T-cell (primary cell): ENCODE results near the gene DLK2. TPM values are rescaled to one million over a fixed set of nuclear protein-coding genes. Genes with fewer than 3 reads are reported as not detected.

Source experiments
- ATAC-seq, 4 experiments: fragments of 200-7000 bp in 3 of 4; fragments of 150-1000 bp in 1 of 4; cut with Tn5 transposase; replicated peaks in 1 of 4; 1 replicate in 3 of 4; 2 replicates in 1 of 4; pipeline ENCODE4 v1.10.0; 2021; ENCODE audit warnings: moderate library complexity in 3 of 4, mild to moderate bottlenecking in 2 of 4, moderate number of reproducible peaks in 1 of 4
- CTCF ChIA-PET, 2 donors: fragments of 300-600 bp; sonication (Branson Sonifier 250); formaldehyde crosslinking; loops; one replicate each; lab custom pipeline; 2022; ENCODE audit warnings: antibody characterized with exemption in 2 of 2; lab: Charles Lee
- POLR2A ChIA-PET, 2 donors: fragments of 300-600 bp; sonication (Branson Sonifier 250); formaldehyde crosslinking; loops; one replicate each; lab custom pipeline; 2022; ENCODE audit warnings: antibody characterized with exemption in 2 of 2; lab: Charles Lee
- DNase-seq, 35 experiments: peaks; one replicate each; pipeline versions ENCODE4 v3.0.0 to v3.0.0-alpha.2; 2013 to 2023
- H3K27ac ChIP-seq: one replicate; pipeline ENCODE4 v1.5.1; 2013; ENCODE audit warnings: low read length
- H3K27me3 ChIP-seq, 2 experiments: replicated peaks in 1 of 2; 1 replicate in 1 of 2; 2 replicates in 1 of 2; pipeline versions ENCODE4 v1.6.1 to v1.7.0; 2013; ENCODE audit warnings: low read length in 1 of 2, mixed read lengths in 1 of 2; ENCODE audit not compliant: control insufficient read depth in 2 of 2, insufficient read depth in 2 of 2; ENCODE audit errors: extremely low read depth in 1 of 2
- H3K36me3 ChIP-seq, 2 donors: 1 replicate in 1 of 2; 2 replicates in 1 of 2; pipeline versions ENCODE4 v1.6.1 to v1.7.0; 2013; ENCODE audit warnings: low read length in 1 of 2; ENCODE audit not compliant: control insufficient read depth in 2 of 2, insufficient read depth in 1 of 2; ENCODE audit errors: extremely low read depth in 1 of 2
- H3K4me1 ChIP-seq, 2 experiments: 1 replicate in 1 of 2; 2 replicates in 1 of 2; pipeline versions ENCODE4 v1.6.1 to v1.7.0; 2013; ENCODE audit warnings: low read length in 2 of 2, mixed read lengths in 1 of 2; ENCODE audit not compliant: insufficient read depth in 2 of 2, control insufficient read depth in 1 of 2; ENCODE audit errors: extremely low read depth in 1 of 2
- H3K4me3 ChIP-seq, 2 donors: 1 replicate in 1 of 2; 2 replicates in 1 of 2; pipeline versions ENCODE4 v1.5.1 to v1.7.0; 2013; ENCODE audit warnings: mild to moderate bottlenecking in 2 of 2, low read length in 1 of 2, moderate library complexity in 1 of 2; ENCODE audit not compliant: control insufficient read depth in 1 of 2; ENCODE audit errors: extremely low read depth in 1 of 2
- H3K9me3 ChIP-seq: 2 replicates; pipeline ENCODE4 v1.7.0; 2013
- H3K27ac Mint-ChIP-seq, 2 donors: one replicate each; pipeline ENCODE4 v1.8.0; 2020 to 2021; ENCODE audit warnings: mild to moderate bottlenecking in 2 of 2, mixed read lengths in 2 of 2
- H3K27me3 Mint-ChIP-seq, 2 donors: one replicate each; pipeline ENCODE4 v1.8.0; 2021 to 2022; ENCODE audit warnings: mixed read lengths in 2 of 2
- H3K36me3 Mint-ChIP-seq: one replicate; pipeline ENCODE4 v1.8.0; 2021; ENCODE audit warnings: mixed read lengths
- H3K4me1 Mint-ChIP-seq, 3 donors: one replicate each; pipeline ENCODE4 v1.8.0; 2020 to 2022; ENCODE audit warnings: mixed read lengths in 3 of 3, mild to moderate bottlenecking in 1 of 3
- H3K4me3 Mint-ChIP-seq, 3 donors: one replicate each; pipeline ENCODE4 v1.8.0; 2020 to 2022; ENCODE audit warnings: mild to moderate bottlenecking in 3 of 3, mixed read lengths in 3 of 3, moderate library complexity in 3 of 3
- H3K9me3 Mint-ChIP-seq, 3 donors: one replicate each; pipeline ENCODE4 v1.8.0; 2020 to 2022; ENCODE audit warnings: mixed read lengths in 3 of 3
- WGBS: methylation state at CpG from one replicate; pipeline ENCODE4 v1.1.5; 2013; ENCODE audit warnings: missing lambda C conversion rate; ENCODE audit not compliant: insufficient coverage; 5-methylcytosine and 5-hydroxymethylcytosine counted together
- total RNA-seq, 35 experiments: library from RNA in 6 of 35; stranded (reverse) in 6 of 35; fragments of 120-200 nt in 1 of 35; gene quantifications; one replicate each; pipeline versions ENCODE4 v1.2.1 to v1.2.4 and lab custom pipeline; 2013 to 2026

DLK2 gene, protein sequence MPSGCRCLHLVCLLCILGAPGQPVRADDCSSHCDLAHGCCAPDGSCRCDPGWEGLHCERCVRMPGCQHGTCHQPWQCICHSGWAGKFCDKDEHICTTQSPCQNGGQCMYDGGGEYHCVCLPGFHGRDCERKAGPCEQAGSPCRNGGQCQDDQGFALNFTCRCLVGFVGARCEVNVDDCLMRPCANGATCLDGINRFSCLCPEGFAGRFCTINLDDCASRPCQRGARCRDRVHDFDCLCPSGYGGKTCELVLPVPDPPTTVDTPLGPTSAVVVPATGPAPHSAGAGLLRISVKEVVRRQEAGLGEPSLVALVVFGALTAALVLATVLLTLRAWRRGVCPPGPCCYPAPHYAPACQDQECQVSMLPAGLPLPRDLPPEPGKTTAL
- total RNA-seq: 1 to 10 TPM in 4 of 5 donors, under 1 TPM in 1; 0.47 to 2.1 (median 1.4) TPM
- total RNA-seq (2013): 0.33 TPM
- total RNA-seq (lab: John Stamatoyannopoulos, UW): 0.14 to 3.2 (median 0.92) reads per million in 29 experiments

- peaks cover 0 to 9% of the 10 kb centered on the region in 2 experiments for H3K27me3 ChIP-seq
- peak within 1 kb of the TSS; percentile 75 to 79 for H3K27ac Mint-ChIP-seq
- H3K4me3 ChIP-seq: peak within 1 kb of the TSS; percentile 63 to 75
- H3K9me3 ChIP-seq: no peaks in the 10 kb centered on the region
- peak within 1 kb of the TSS; percentile 78 to 85 (median 83) for H3K4me3 Mint-ChIP-seq
- no peaks in the 10 kb centered on the region for H3K9me3 Mint-ChIP-seq
- H3K4me1 ChIP-seq: peaks cover 0 to 18% of the 10 kb centered on the region in 2 experiments
- peaks cover 11 to 17% (median 15%) of the 10 kb centered on the region in 3 donors for H3K4me1 Mint-ChIP-seq
- H3K27ac ChIP-seq: peak within 1 kb of the TSS; percentile 20
- peak; percentile 62 to 77 (median 69) for ATAC-seq
- ChIA-PET POLR2A (interaction anchor here in 1 of 2 donors (0.5 to 1.0 kb wide), 3 partner anchors 21 to 508 kb away, joined by 3 to 7 read pairs (median 3); partner anchors contain the start of gene TJAP1), CTCF (interaction anchor here (0.6 to 1.0 kb wide), 6 partner anchors 16 to 623 kb away, joined by 3 to 4 read pairs (median 4); no protein-coding TSS in a partner anchor)
- DNase-seq: peak in 34 of 35 experiments; percentile 20 to 67 (median 42)
- H3K36me3 ChIP-seq: peaks cover 6 to 10% of the 10 kb centered on the region in 2 donors
- WGBS: under 1% methylated on average over 23 of the region's 55 CpGs
- H3K36me3 Mint-ChIP-seq: peaks cover 4% of the 10 kb centered on the region
- H3K27me3 Mint-ChIP-seq: peaks cover 0 to 5% of the 10 kb centered on the region in 2 donors
Measured at GRCh38 chr6:43455531-43456428, at the start of gene DLK2. Gene DLK2, minus strand, starts transcription at chr6:43455548. Its CDS starts 723 bp downstream, at chr6:43454825.

GRCh38 chr6:43503443-43503842 lies 48.1 kb upstream of the DLK2 start:
- Mint-ChIP-seq H3K4me1 (peaks cover 4 to 9% (median 6%) of the 10 kb centered on the region in 3 donors), H3K36me3 (peaks cover 50% of the 10 kb centered on the region), H3K4me3 (no peak overlapping the region), H3K27ac (no peak overlapping the region), H3K27me3 (peaks cover 8 to 9% of the 10 kb centered on the region in 2 donors), H3K9me3 (no peaks in the 10 kb centered on the region)
- Histone ChIP-seq H3K27ac (no peak overlapping the region), H3K27me3 (peaks cover 0 to 18% of the 10 kb centered on the region in 2 experiments), H3K36me3 (peaks cover 23 to 60% of the 10 kb centered on the region in 2 donors), H3K4me1 (peaks cover 0 to 11% of the 10 kb centered on the region in 2 experiments), H3K9me3 (no peaks in the 10 kb centered on the region), H3K4me3 (no peak overlapping the region)
- POLR2A ChIA-PET: no interaction called here
- CTCF ChIA-PET: interaction anchor here (0.5 to 0.7 kb wide), 3 partner anchors 45 to 266 kb away, joined by 3 to 7 read pairs (median 7); no protein-coding TSS in a partner anchor
- no peak for ATAC-seq
- DNase-seq: no peak
- 94% methylated on average over 8 of the region's 8 CpGs for WGBS

DNA sequence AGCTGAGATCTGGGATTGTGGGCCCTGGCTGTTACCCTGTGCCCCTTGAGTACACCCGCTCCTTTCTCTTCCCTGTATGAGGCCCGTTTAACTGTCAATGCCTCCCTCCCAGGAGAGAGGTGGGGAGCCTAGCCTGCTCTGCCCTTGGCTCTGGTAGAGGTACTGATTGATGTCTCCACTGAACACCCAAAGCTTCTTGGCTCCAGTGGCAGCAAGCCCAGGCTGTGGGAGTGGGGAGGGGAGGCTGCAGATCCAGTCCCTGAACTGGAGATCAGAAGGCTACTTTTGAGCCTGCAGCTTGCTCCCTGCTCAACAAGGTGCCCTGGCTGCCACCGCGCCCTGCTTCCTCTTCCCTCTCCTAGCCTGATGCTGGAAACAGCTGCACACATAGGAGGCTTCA lies 47.3 kb upstream of the DLK2 start:
- Histone ChIP-seq H3K27me3 (peaks cover 0 to 10% of the 10 kb centered on the region in 2 experiments), H3K36me3 (peaks cover 23 to 64% of the 10 kb centered on the region in 2 donors), H3K4me3 (no peak overlapping the region), H3K27ac (no peak overlapping the region), H3K4me1 (peaks cover 0 to 11% of the 10 kb centered on the region in 2 experiments), H3K9me3 (no peaks in the 10 kb centered on the region)
- ATAC-seq: no peak
- no peak overlapping the region for H3K4me3 Mint-ChIP-seq
- ChIA-PET CTCF (no interaction called here), POLR2A (no interaction called here)
- DNase-seq: no peak
- H3K4me1 Mint-ChIP-seq: peaks cover 4 to 9% (median 6%) of the 10 kb centered on the region in 3 donors
- H3K36me3 Mint-ChIP-seq: peaks cover 50% of the 10 kb centered on the region
- 100% methylated on average over 2 of the region's 4 CpGs for WGBS
- H3K9me3 Mint-ChIP-seq: no peaks in the 10 kb centered on the region
- peak overlapping the region; percentile 19 to 34 for H3K27ac Mint-ChIP-seq
- peaks cover 2 to 3% of the 10 kb centered on the region in 2 donors for H3K27me3 Mint-ChIP-seq

DNA sequence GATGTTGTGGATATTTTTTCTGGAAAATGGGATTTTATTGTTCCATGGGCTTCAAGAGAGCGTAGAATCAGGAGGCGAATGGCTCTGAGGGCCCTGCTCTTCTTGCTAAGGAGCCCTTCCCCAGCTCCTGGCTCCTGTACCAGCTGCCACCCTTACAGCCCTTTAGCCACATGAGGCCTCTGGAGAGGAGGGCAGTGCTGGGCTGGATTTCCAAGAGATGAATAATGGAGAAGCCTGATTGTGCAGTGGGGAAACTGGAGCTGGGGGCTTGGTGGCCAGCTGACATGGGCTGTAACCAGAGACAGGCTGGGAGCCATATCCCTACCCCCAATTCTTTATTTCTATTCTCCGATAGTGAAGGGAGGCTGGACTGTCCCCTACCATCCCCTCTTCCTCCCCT lies 45.6 kb upstream of the DLK2 start:
- H3K27me3 ChIP-seq: no peaks in the 10 kb centered on the region
- WGBS: 100% methylated on average over 3 of the region's 3 CpGs
- no peak overlapping the region for H3K4me3 ChIP-seq
- Mint-ChIP-seq H3K27me3 (no peaks in the 10 kb centered on the region), H3K27ac (peak overlapping the region; percentile 25 to 66), H3K4me3 (no peak overlapping the region), H3K4me1 (peaks cover 0 to 2% (median 0%) of the 10 kb centered on the region in 3 donors), H3K9me3 (no peaks in the 10 kb centered on the region), H3K36me3 (peaks cover 50% of the 10 kb centered on the region)
- no peaks in the 10 kb centered on the region for H3K9me3 ChIP-seq
- no peak overlapping the region for H3K27ac ChIP-seq
- CTCF ChIA-PET: no interaction called here
- ATAC-seq: no peak
- H3K4me1 ChIP-seq: peaks cover 0 to 5% of the 10 kb centered on the region in 2 experiments
- no peak for DNase-seq
- H3K36me3 ChIP-seq: peaks cover 21 to 66% of the 10 kb centered on the region in 2 donors
- POLR2A ChIA-PET: interaction anchor here in 1 of 2 donors (0.6 kb wide), 1 partner anchor 31 kb away, joined by 3 read pairs; no protein-coding TSS in a partner anchor

GRCh38 chr6:43499028-43499815 lies 43.9 kb upstream of the DLK2 start:
- CTCF ChIA-PET: interaction anchor here in 1 of 2 donors (0.6 kb wide), 1 partner anchor 927 kb away, joined by 4 read pairs; no protein-coding TSS in a partner anchor
- ATAC-seq: no peak

More at GRCh38 chr6:43499028-43499815, 43.9 kb upstream of the DLK2 start:
- Histone ChIP-seq H3K4me3 (no peak overlapping the region), H3K27me3 (no peaks in the 10 kb centered on the region), H3K27ac (no peak overlapping the region), H3K9me3 (no peaks in the 10 kb centered on the region), H3K4me1 (peaks cover 4 to 22% of the 10 kb centered on the region in 2 experiments), H3K36me3 (peaks cover 15 to 57% of the 10 kb centered on the region in 2 donors)
- Mint-ChIP-seq H3K4me1 (peaks cover 15 to 17% (median 17%) of the 10 kb centered on the region in 3 donors), H3K4me3 (no peak overlapping the region), H3K27ac (no peak overlapping the region), H3K36me3 (peaks cover 46% of the 10 kb centered on the region), H3K27me3 (no peaks in the 10 kb centered on the region), H3K9me3 (no peaks in the 10 kb centered on the region)
- POLR2A ChIA-PET: interaction anchor here in 1 of 2 donors (0.5 kb wide), 1 partner anchor 1037 kb away, joined by 5 read pairs; no protein-coding TSS in a partner anchor
- 97% methylated on average over 12 of the region's 12 CpGs for WGBS
- no peak for DNase-seq
